SU-DHL-6 (cell line): Measurements from ENCODE around the gene DNAAF5.

Source experiments
- EZH2phosphoT487 ChIP-seq: fragments of 200-600 bp; sonication (generic), shearing (Covaris generic); conservative IDR thresholded peaks from 2 replicates; pipeline ENCODE4 v1.6.1; 2018; ENCODE audit warnings: mild to moderate bottlenecking, antibody characterized with exemption, low read length, moderate library complexity, mixed read lengths
- TF ChIP-seq, protein P1 (sequence below): fragments of 200-600 bp; sonication (generic); IDR thresholded peaks from one replicate; pipeline ENCODE4 v1.5.1; 2017; ENCODE audit warnings: antibody characterized with exemption, mild to moderate bottlenecking, low read length, moderate library complexity; ENCODE audit not compliant: insufficient read depth, poor library complexity, severe bottlenecking

DNA sequence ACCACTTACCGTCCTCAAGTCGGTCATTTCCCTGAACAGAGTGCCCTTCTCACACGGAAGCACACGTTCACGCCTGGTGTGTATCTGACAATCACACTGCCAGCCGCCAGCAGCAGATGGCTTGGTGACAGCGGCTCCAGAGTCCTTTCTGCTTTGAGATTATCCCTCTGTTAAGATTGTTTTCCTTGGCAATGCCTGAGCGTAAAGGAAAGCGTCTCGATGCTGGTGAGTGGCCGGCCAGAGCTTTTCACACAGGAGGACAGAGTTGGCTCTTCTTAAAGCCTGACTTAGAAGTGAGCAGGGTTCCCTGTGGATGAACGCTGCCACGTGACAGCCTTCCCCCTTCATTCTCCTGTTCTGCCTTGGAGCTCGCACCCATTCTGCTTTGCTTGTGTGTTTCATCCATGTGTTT lies 22.6 kb downstream of the DNAAF5 start:
- TF ChIP-seq, protein P1, sequence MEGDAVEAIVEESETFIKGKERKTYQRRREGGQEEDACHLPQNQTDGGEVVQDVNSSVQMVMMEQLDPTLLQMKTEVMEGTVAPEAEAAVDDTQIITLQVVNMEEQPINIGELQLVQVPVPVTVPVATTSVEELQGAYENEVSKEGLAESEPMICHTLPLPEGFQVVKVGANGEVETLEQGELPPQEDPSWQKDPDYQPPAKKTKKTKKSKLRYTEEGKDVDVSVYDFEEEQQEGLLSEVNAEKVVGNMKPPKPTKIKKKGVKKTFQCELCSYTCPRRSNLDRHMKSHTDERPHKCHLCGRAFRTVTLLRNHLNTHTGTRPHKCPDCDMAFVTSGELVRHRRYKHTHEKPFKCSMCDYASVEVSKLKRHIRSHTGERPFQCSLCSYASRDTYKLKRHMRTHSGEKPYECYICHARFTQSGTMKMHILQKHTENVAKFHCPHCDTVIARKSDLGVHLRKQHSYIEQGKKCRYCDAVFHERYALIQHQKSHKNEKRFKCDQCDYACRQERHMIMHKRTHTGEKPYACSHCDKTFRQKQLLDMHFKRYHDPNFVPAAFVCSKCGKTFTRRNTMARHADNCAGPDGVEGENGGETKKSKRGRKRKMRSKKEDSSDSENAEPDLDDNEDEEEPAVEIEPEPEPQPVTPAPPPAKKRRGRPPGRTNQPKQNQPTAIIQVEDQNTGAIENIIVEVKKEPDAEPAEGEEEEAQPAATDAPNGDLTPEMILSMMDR, result no peak
- no peak for TF ChIP-seq EZH2phosphoT487
